Kidney (tissue), 14 donors: Measurements from ENCODE around the gene FGF12. TPM values are rescaled to one million over a fixed set of nuclear protein-coding genes. Genes with fewer than 3 reads are reported as not detected.

Source experiments
- DNase-seq, 5 donors: peaks; one replicate each; pipeline ENCODE4 v3.0.0-alpha.2; 2013 to 2020
- FAIRE-seq: peaks from 2 replicates; lab custom pipeline; 2012; peaks lifted over from hg19 to GRCh38; lab: Jason Lieb, UNC
- H3K27ac ChIP-seq, 2 donors: one replicate each; pipeline ENCODE4 v1.7.0; 2013; ENCODE audit warnings: low read depth in 2 of 2, low read length in 2 of 2, inconsistent platforms in 1 of 2
- H3K27me3 ChIP-seq: one replicate; pipeline ENCODE4 v1.7.1; 2013; ENCODE audit warnings: low read length, inconsistent platforms; ENCODE audit not compliant: control insufficient read depth, insufficient read depth
- H3K36me3 ChIP-seq, 3 donors: one replicate each; pipeline versions ENCODE4 v1.7.0 to v1.7.1; 2013; ENCODE audit warnings: low read length in 3 of 3, control low read depth in 1 of 3, inconsistent platforms in 1 of 3; ENCODE audit not compliant: insufficient read depth in 3 of 3, control insufficient read depth in 2 of 3
- H3K4me1 ChIP-seq, 3 donors: one replicate each; pipeline versions ENCODE4 v1.7.0 to v1.7.1; 2013; ENCODE audit warnings: low read length in 3 of 3, inconsistent platforms in 1 of 3, low read depth in 1 of 3; ENCODE audit not compliant: control insufficient read depth in 2 of 3, insufficient read depth in 2 of 3
- H3K4me3 ChIP-seq, 3 donors: one replicate each; pipeline versions ENCODE4 v1.7.0 to v1.8.1; 2013; ENCODE audit warnings: low read length in 3 of 3, control low read depth in 1 of 3, inconsistent platforms in 1 of 3
- H3K9ac ChIP-seq, 3 donors: one replicate each; pipeline versions ENCODE4 v1.7.0 to v1.7.1; 2013; ENCODE audit warnings: low read length in 3 of 3, control low read depth in 1 of 3, inconsistent platforms in 1 of 3
- H3K9me3 ChIP-seq, 3 donors: one replicate each; pipeline versions ENCODE4 v1.7.0 to v1.7.1; 2013; ENCODE audit warnings: low read length in 3 of 3, control low read depth in 1 of 3, inconsistent platforms in 1 of 3; ENCODE audit not compliant: control insufficient read depth in 2 of 3, insufficient read depth in 1 of 3
- CTCF ChIP-seq: IDR thresholded peaks from 3 replicates; pipeline ENCODE4 v1.5.1; 2012; ENCODE audit warnings: mild to moderate bottlenecking, moderate library complexity, borderline replicate concordance; ENCODE audit not compliant: insufficient read depth; ENCODE audit errors: extremely low read depth
- intact Hi-C: fragments of 100-400 bp; cut with DNase I; formaldehyde crosslinking; loops from one replicate; pipeline ENCODE4 v1.11.1; 2022
- polyA plus RNA-seq: library from polyadenylated mRNA; stranded (reverse); fragments of 350-450 nt; fragmentation: Illumina TruSeq; extraction: RNeasy Lipid Tissue Mini Kit (QIAGEN cat#74804); gene quantifications from one replicate; pipeline ENCODE4 v1.2.3, GENCODE V29; 2014; ENCODE audit warnings: low read depth, low replicate concordance; ENCODE audit not compliant: insufficient read depth
- total RNA-seq: library from RNA; stranded (reverse); fragmentation: NEBNext Ultra II Directional; extraction: Animal tissue kit (Norgen Biotek cat#: 25700); gene quantifications from one replicate; pipeline ENCODE4 v1.2.1, GENCODE V29; 2021
- donor health status: control.
- donor health status: control.
- donor health status: control.
- donor health status: control.
- donor health status: control.
- donor health status: DM: yes; HTN: yes; CAD: no.
- donor health status: Normal renal cell carcinoma (clear cell type).

Gene FGF12
- total and polyA plus RNA-seq, 2 donors from 2014 or later: 1.8 to 3.7 TPM

- Histone ChIP-seq H3K9ac (no peak overlapping the region), H3K9me3 (no peaks in the 10 kb centered on the region), H3K36me3 (no peaks in the 10 kb centered on the region), H3K27me3 (no peaks in the 10 kb centered on the region), H3K4me1 (no peaks in the 10 kb centered on the region), H3K4me3 (no peak overlapping the region), H3K27ac (no peak overlapping the region)
- TF ChIP-seq CTCF: no peak
- DNase-seq (no peak), FAIRE-seq (no peak)
- intact Hi-C loops: no loop called here
Measured at GRCh38 chr3:192758654-192759053, 31.3 kb upstream of the FGF12 start.

DNA sequence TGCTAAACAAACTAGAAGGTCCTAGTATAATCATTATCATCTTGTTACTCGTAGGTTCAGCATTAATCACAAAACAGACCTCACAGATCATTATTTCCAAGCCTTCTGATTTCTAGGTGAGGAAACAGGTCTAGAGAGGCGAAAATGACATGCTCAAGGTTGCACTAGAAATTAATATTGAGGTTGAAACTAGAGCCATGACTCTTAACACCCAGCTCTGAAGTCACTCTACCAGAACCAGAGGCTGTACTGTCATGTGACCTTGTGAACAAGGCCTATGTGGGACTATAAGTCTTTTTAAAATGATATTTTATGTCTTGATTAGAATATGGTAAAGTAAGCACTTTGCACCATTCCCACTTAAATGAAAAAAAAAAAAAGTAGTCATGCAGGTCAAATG is 23.8 kb upstream of the FGF12 start:
- intact Hi-C loops: no loop called here
- no peak overlapping the region for H3K4me3 ChIP-seq
- no peaks in the 10 kb centered on the region for H3K27me3 ChIP-seq
- H3K9ac ChIP-seq: no peak overlapping the region
- H3K27ac ChIP-seq: no peak overlapping the region
- H3K9me3 ChIP-seq: no peaks in the 10 kb centered on the region
- H3K36me3 ChIP-seq: no peaks in the 10 kb centered on the region
- DNase-seq (no peak), FAIRE-seq (no peak)
- H3K4me1 ChIP-seq: no peaks in the 10 kb centered on the region
- TF ChIP-seq CTCF: no peak

GRCh38 chr3:192750201-192750600 is 22.9 kb upstream of the FGF12 start:
- H3K4me1 ChIP-seq: no peaks in the 10 kb centered on the region
- H3K4me3 ChIP-seq: no peak overlapping the region
- no peak overlapping the region for H3K9ac ChIP-seq
- DNase-seq (no peak), FAIRE-seq (no peak)
- intact Hi-C loops: no loop called here
- H3K36me3 ChIP-seq: no peaks in the 10 kb centered on the region
- no peaks in the 10 kb centered on the region for H3K9me3 ChIP-seq
- H3K27me3 ChIP-seq: no peaks in the 10 kb centered on the region
- no peak for TF ChIP-seq CTCF
- H3K27ac ChIP-seq: no peak overlapping the region

GRCh38 chr3:192747746-192748145 is 20.4 kb upstream of the FGF12 start:
- DNase-seq (no peak), FAIRE-seq (no peak)
- no peaks in the 10 kb centered on the region for H3K27me3 ChIP-seq
- H3K36me3 ChIP-seq: no peaks in the 10 kb centered on the region
- H3K4me3 ChIP-seq: no peak overlapping the region
- no peaks in the 10 kb centered on the region for H3K4me1 ChIP-seq
- no peaks in the 10 kb centered on the region for H3K9me3 ChIP-seq
- intact Hi-C loops: no loop called here
- no peak overlapping the region for H3K9ac ChIP-seq
- no peak for TF ChIP-seq CTCF
- no peak overlapping the region for H3K27ac ChIP-seq
